ENCODE results near the gene COA8. TPM values are rescaled to one million over a fixed set of nuclear protein-coding genes. Genes with fewer than 3 reads are reported as not detected.
A peak's percentile ranks its signal among the peaks of the same experiment; 100 is the strongest.

The COA8 gene
- total and polyA plus RNA-seq, 8 donors: 17.0 to 31.7 (median 26.5) TPM

- no peak for TF ChIP-seq CTCF (IDR thresholded peaks at IDR 0.05)
- intact Hi-C loops (cut with DNase I): no loop called here
- Histone ChIP-seq H3K27me3 (no peaks in the 10 kb centered on the region), H3K4me1 (no peaks in the 10 kb centered on the region), H3K27ac (no peak overlapping the region), H3K4me3 (no peak overlapping the region), H3K36me3 (peaks cover 0 to 8% (median 0%) of the 10 kb centered on the region in 3 donors), H3K9me3 (no peaks in the 10 kb centered on the region)
- DNase-seq (peak in 1 of 6 donors; percentile 33), FAIRE-seq (no peak), ATAC-seq (no peak)
- WGBS, 2 donors: 88 to 96% methylated on average over 18 of the region's 18 CpGs
These were observed 12.0 kb downstream of the COA8 start for GRCh38 chr14:103574707-103575285.

- Histone ChIP-seq H3K4me3 (no peak overlapping the region), H3K36me3 (peaks cover 0 to 10% (median 0%) of the 10 kb centered on the region in 3 donors)
- peak; percentile 79 for FAIRE-seq
These were observed 13.7 kb downstream of the COA8 start for GRCh38 chr14:103576371-103577024.

GRCh38 chr14:103578401-103579075, 15.8 kb downstream of the COA8 start:
- FAIRE-seq: no peak
- H3K27me3 ChIP-seq: no peaks in the 10 kb centered on the region
- peak in 1 of 6 donors; percentile 42 for DNase-seq
- peaks cover 0 to 5% (median 0%) of the 10 kb centered on the region in 3 donors for H3K36me3 ChIP-seq
- H3K9me3 ChIP-seq: no peaks in the 10 kb centered on the region
- intact Hi-C loops (cut with DNase I): no loop called here
- no peak for TF ChIP-seq CTCF (IDR thresholded peaks at IDR 0.05)
- no peak overlapping the region for H3K4me3 ChIP-seq
- no peak overlapping the region for H3K27ac ChIP-seq
- no peaks in the 10 kb centered on the region for H3K4me1 ChIP-seq
- ATAC-seq: no peak
- WGBS, 2 donors: 88 to 90% methylated on average over 12 of the region's 12 CpGs

More at GRCh38 chr14:103576371-103577024, 13.7 kb downstream of the COA8 start:
- ATAC-seq (peak; percentile 78 to 97 (median 93)), DNase-seq (peak; percentile 69 to 86 (median 73))
- peak overlapping the region in 2 of 4 donors; percentile 9 to 50 for H3K27ac ChIP-seq
- H3K27me3 ChIP-seq: no peaks in the 10 kb centered on the region
- whole genome bisulfite sequencing, 2 donors: 45 to 51% methylated on average over 9 of the region's 9 CpGs
- H3K4me1 ChIP-seq: no peaks in the 10 kb centered on the region
- no peak for TF ChIP-seq CTCF (IDR thresholded peaks at IDR 0.05)
- H3K9me3 ChIP-seq: no peaks in the 10 kb centered on the region
- intact Hi-C loops (cut with DNase I): no loop called here

- H3K4me3 ChIP-seq: no peak overlapping the region
- DNase-seq (peak in 1 of 6 donors; percentile 14), ATAC-seq (no peak), FAIRE-seq (no peak)
- no peaks in the 10 kb centered on the region for H3K4me1 ChIP-seq
- peaks cover 0 to 5% (median 0%) of the 10 kb centered on the region in 3 donors for H3K36me3 ChIP-seq
- H3K27ac ChIP-seq: no peak overlapping the region
- TF ChIP-seq CTCF (IDR thresholded peaks at IDR 0.05): no peak
- intact Hi-C loops (cut with DNase I): no loop called here
- H3K27me3 ChIP-seq: no peaks in the 10 kb centered on the region
- 92 to 93% methylated on average over 11 of the region's 11 CpGs for WGBS, 2 donors
- no peaks in the 10 kb centered on the region for H3K9me3 ChIP-seq
These were observed 18.4 kb downstream of the COA8 start for GRCh38 chr14:103581206-103581605.
